ENCODE results near the gene ANKRD12. TPM values are rescaled to one million over a fixed set of nuclear protein-coding genes. Genes with fewer than 3 reads are reported as not detected.

ANKRD12 gene
- total RNA-seq, 1 experiment from 2014 or later, result 31.6 TPM

DNA sequence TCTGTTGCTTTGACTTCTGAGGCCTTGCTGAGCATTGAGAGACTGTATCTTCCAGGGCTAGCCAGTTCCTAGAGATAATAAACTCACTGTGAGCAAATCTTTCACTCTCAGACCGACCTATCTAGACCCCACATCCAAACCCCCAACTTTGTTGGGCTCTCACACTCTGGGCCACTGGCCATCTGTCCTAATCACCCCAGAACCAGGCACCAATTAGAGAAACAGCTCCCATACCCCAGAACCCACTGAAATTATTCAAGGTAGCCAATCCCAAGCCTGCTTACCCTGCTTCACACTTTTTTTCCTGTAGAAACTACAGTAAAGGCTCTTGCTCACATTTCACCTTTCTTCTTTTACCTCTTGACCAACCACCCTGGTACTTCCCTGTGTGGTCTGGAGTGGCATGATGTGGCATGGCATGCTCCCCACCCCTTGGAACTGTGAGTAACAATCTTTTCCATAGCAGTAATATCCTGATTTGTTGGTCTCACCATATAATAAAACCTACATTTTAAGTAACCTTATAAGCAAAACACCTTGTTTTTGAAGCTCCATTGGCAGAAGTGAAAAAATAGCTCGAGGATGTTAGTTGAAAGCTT is 55.2 kb downstream of the ANKRD12 start:
- H3K36me3 ChIP-seq (ENCODE audit: low read depth), result no peaks in the 10 kb centered on the region; the same call in 1 of the 2 replicates
- no peak overlapping the region for H3K4me3 ChIP-seq
- H3K4me2 ChIP-seq, result no peak overlapping the region
- DNase-seq, result no peak
- no peaks in the 10 kb centered on the region for H3K9me3 ChIP-seq (ENCODE audit: insufficient read depth, low read depth)
- no TSS peak for BruUV-seq (replicated peaks)
- H3F3A ChIP-seq (ENCODE audit: insufficient read depth, low read depth), result no peaks in the 10 kb centered on the region
- H2AFZ ChIP-seq, result no peak overlapping the region
- H4K20me1 ChIP-seq (ENCODE audit: insufficient read depth), result no peaks in the 10 kb centered on the region
- no peaks in the 10 kb centered on the region for H3K79me2 ChIP-seq (ENCODE audit: low read depth)
- no peaks in the 10 kb centered on the region for H3K9me2 ChIP-seq (ENCODE audit: insufficient read depth)
- no peak overlapping the region for H3K27ac ChIP-seq
- CTCF ChIA-PET, result no interaction called here
- no peaks in the 10 kb centered on the region for H3K4me1 ChIP-seq (replicated peaks; ENCODE audit: insufficient read depth)
- TF ChIP-seq EZH2 (IDR thresholded peaks at IDR 0.05; ENCODE audit: low read depth), result no peak
- no peak for TF ChIP-seq CTCF (conservative IDR thresholded peaks at IDR 0.05)
- POLR2A ChIA-PET (ENCODE audit: unreplicated experiment), result no interaction called here
- intact Hi-C loops (cut with micrococcal nuclease; ENCODE audit: unreplicated experiment), result no loop called here
- no peaks in the 10 kb centered on the region for H3K27me3 ChIP-seq (ENCODE audit: insufficient read depth, low read depth)

GRCh38 chr18:9193031-9193430 is 56.5 kb downstream of the ANKRD12 start:
- H3K9me2 ChIP-seq (ENCODE audit: insufficient read depth), result no peaks in the 10 kb centered on the region
- no peaks in the 10 kb centered on the region for H3K27me3 ChIP-seq (ENCODE audit: insufficient read depth, low read depth)
- no peaks in the 10 kb centered on the region for H3K79me2 ChIP-seq (ENCODE audit: low read depth)
- TF ChIP-seq EZH2 (IDR thresholded peaks at IDR 0.05; ENCODE audit: low read depth), result no peak
- DNase-seq, result no peak
- no peaks in the 10 kb centered on the region for H3K4me1 ChIP-seq (replicated peaks; ENCODE audit: insufficient read depth)
- POLR2A ChIA-PET (ENCODE audit: unreplicated experiment), result interaction anchor here (0.6 kb wide), 1 partner anchor 50 kb away, joined by 7 read pairs; no protein-coding TSS in a partner anchor
- H3K27ac ChIP-seq, result no peak overlapping the region
- H2AFZ ChIP-seq, result no peak overlapping the region
- no peaks in the 10 kb centered on the region; the same call in 1 of the 2 replicates for H3K36me3 ChIP-seq (ENCODE audit: low read depth)
- H3F3A ChIP-seq (ENCODE audit: insufficient read depth, low read depth), result no peaks in the 10 kb centered on the region
- no peaks in the 10 kb centered on the region for H3K9me3 ChIP-seq (ENCODE audit: insufficient read depth, low read depth)
- BruUV-seq (replicated peaks), result no TSS peak
- intact Hi-C loops (cut with micrococcal nuclease; ENCODE audit: unreplicated experiment), result no loop called here
- CTCF ChIA-PET, result no interaction called here
- no peak overlapping the region for H3K4me2 ChIP-seq
- no peak overlapping the region for H3K4me3 ChIP-seq
- H4K20me1 ChIP-seq (ENCODE audit: insufficient read depth), result no peaks in the 10 kb centered on the region; the same call in 1 of the 2 replicates

DNA sequence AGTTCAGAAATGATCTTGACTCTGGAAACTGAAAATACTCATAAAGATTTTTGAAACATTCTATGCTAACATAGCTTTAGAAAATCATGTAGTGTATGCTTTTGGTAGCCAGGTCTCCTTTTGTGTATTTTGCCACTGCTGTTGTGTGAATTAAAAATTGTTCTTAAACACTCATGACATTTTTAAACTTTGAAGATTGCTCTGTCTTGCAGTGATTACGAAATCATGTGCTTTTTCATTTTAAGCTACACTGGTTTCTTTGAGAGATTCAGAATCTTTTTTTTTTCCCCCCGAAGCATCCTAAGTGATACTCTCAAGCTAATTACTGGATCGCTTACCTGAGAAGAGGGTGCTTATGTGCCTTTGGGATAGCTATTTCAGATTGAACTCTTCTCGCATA is 60.0 kb downstream of the ANKRD12 start:
- TF ChIP-seq CTCF (conservative IDR thresholded peaks at IDR 0.05) (no peak), EZH2 (IDR thresholded peaks at IDR 0.05; ENCODE audit: low read depth) (no peak)
- Histone ChIP-seq H3K36me3 (ENCODE audit: low read depth) (no peaks in the 10 kb centered on the region), H3K27me3 (ENCODE audit: insufficient read depth, low read depth) (no peaks in the 10 kb centered on the region), H3K27ac (no peak overlapping the region), H3K79me2 (ENCODE audit: low read depth) (no peaks in the 10 kb centered on the region), H3K9me3 (ENCODE audit: insufficient read depth, low read depth) (no peaks in the 10 kb centered on the region), H3K4me1 (replicated peaks; ENCODE audit: insufficient read depth) (no peaks in the 10 kb centered on the region), H3K4me3 (no peak overlapping the region), H3F3A (ENCODE audit: insufficient read depth, low read depth) (no peaks in the 10 kb centered on the region), H3K4me2 (no peak overlapping the region), H3K9me2 (ENCODE audit: insufficient read depth) (no peaks in the 10 kb centered on the region), H2AFZ (no peak overlapping the region), H4K20me1 (ENCODE audit: insufficient read depth) (no peaks in the 10 kb centered on the region; the same call in 1 of the 2 replicates)
- ChIA-PET CTCF (no interaction called here), POLR2A (ENCODE audit: unreplicated experiment) (no interaction called here)
- no TSS peak for BruUV-seq (replicated peaks)
- intact Hi-C loops (cut with micrococcal nuclease; ENCODE audit: unreplicated experiment), result no loop called here
- DNase-seq, result no peak

GRCh38 chr18:9199681-9200080 is 63.1 kb downstream of the ANKRD12 start:
- Histone ChIP-seq H4K20me1 (ENCODE audit: insufficient read depth) (no peaks in the 10 kb centered on the region; the same call in 1 of the 2 replicates), H3K4me2 (no peak overlapping the region), H3K27ac (no peak overlapping the region), H3K9me3 (ENCODE audit: insufficient read depth, low read depth) (no peaks in the 10 kb centered on the region), H3K4me1 (replicated peaks; ENCODE audit: insufficient read depth) (no peaks in the 10 kb centered on the region), H3K9me2 (ENCODE audit: insufficient read depth) (no peaks in the 10 kb centered on the region), H3K27me3 (ENCODE audit: insufficient read depth, low read depth) (no peaks in the 10 kb centered on the region), H3K79me2 (ENCODE audit: low read depth) (no peaks in the 10 kb centered on the region), H2AFZ (no peak overlapping the region), H3K36me3 (ENCODE audit: low read depth) (no peaks in the 10 kb centered on the region), H3F3A (ENCODE audit: insufficient read depth, low read depth) (no peaks in the 10 kb centered on the region), H3K4me3 (no peak overlapping the region)
- CTCF ChIA-PET, result no interaction called here
- POLR2A ChIA-PET (ENCODE audit: unreplicated experiment), result no interaction called here
- TF ChIP-seq EZH2 (IDR thresholded peaks at IDR 0.05; ENCODE audit: low read depth), result no peak
- no peak for TF ChIP-seq CTCF (conservative IDR thresholded peaks at IDR 0.05)
- intact Hi-C loops (cut with micrococcal nuclease; ENCODE audit: unreplicated experiment), result no loop called here
- no peak for DNase-seq
- no TSS peak for BruUV-seq (replicated peaks)

All from PC-9 (cell line).